Panc1 (cell line): Measurements from ENCODE around the gene EFL1.

Source experiments
- POLR2AphosphoS5 ChIP-seq: IDR thresholded peaks from 2 replicates; pipeline ENCODE4 v1.6.1; 2012; ENCODE audit warnings: mild to moderate bottlenecking, low read depth, low read length, moderate library complexity
- SIN3A ChIP-seq: IDR thresholded peaks from 2 replicates; pipeline ENCODE4 v1.6.1; 2012; ENCODE audit warnings: low read depth, mild to moderate bottlenecking, low read length, moderate library complexity, borderline replicate concordance; ENCODE audit not compliant: insufficient read depth
- TF ChIP-seq, protein P1 (sequence below): fragments of 450-650 bp; IDR thresholded peaks from 2 replicates; pipeline ENCODE4 v1.5.1; 2017; ENCODE audit warnings: mild to moderate bottlenecking
- TF ChIP-seq, protein P2 (sequence below), 2 experiments: IDR thresholded peaks; 2 replicates each; pipeline ENCODE4 v1.6.1; 2011 to 2012; ENCODE audit warnings: low read depth in 2 of 2, control low read depth in 1 of 2, low read length in 1 of 2, mild to moderate bottlenecking in 1 of 2, moderate library complexity in 1 of 2; ENCODE audit not compliant: insufficient read depth in 1 of 2

DNA sequence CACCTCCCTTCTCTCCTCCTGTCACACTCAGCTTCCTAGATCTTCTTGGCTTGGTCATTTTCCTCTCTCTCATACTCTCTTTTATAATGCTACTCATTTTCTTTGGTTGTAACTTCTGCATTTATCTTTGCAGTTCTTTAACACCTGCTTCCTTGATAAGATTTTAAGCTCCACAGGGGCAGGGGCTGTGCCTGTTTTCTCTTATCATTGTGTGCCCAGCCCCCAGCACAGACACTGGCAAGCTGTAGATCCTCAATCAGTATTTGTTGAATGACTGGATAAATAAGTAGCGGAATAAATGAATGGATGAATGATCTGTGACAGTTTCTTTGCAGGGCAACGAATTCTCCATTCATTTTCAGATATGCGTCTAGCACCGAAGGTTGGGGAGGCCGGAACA lies 152.4 kb downstream of the EFL1 start:
- TF ChIP-seq POLR2AphosphoS5 (no peak), SIN3A (no peak)
- TF ChIP-seq, protein P1, sequence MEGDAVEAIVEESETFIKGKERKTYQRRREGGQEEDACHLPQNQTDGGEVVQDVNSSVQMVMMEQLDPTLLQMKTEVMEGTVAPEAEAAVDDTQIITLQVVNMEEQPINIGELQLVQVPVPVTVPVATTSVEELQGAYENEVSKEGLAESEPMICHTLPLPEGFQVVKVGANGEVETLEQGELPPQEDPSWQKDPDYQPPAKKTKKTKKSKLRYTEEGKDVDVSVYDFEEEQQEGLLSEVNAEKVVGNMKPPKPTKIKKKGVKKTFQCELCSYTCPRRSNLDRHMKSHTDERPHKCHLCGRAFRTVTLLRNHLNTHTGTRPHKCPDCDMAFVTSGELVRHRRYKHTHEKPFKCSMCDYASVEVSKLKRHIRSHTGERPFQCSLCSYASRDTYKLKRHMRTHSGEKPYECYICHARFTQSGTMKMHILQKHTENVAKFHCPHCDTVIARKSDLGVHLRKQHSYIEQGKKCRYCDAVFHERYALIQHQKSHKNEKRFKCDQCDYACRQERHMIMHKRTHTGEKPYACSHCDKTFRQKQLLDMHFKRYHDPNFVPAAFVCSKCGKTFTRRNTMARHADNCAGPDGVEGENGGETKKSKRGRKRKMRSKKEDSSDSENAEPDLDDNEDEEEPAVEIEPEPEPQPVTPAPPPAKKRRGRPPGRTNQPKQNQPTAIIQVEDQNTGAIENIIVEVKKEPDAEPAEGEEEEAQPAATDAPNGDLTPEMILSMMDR: no peak
- TF ChIP-seq, protein P2, sequence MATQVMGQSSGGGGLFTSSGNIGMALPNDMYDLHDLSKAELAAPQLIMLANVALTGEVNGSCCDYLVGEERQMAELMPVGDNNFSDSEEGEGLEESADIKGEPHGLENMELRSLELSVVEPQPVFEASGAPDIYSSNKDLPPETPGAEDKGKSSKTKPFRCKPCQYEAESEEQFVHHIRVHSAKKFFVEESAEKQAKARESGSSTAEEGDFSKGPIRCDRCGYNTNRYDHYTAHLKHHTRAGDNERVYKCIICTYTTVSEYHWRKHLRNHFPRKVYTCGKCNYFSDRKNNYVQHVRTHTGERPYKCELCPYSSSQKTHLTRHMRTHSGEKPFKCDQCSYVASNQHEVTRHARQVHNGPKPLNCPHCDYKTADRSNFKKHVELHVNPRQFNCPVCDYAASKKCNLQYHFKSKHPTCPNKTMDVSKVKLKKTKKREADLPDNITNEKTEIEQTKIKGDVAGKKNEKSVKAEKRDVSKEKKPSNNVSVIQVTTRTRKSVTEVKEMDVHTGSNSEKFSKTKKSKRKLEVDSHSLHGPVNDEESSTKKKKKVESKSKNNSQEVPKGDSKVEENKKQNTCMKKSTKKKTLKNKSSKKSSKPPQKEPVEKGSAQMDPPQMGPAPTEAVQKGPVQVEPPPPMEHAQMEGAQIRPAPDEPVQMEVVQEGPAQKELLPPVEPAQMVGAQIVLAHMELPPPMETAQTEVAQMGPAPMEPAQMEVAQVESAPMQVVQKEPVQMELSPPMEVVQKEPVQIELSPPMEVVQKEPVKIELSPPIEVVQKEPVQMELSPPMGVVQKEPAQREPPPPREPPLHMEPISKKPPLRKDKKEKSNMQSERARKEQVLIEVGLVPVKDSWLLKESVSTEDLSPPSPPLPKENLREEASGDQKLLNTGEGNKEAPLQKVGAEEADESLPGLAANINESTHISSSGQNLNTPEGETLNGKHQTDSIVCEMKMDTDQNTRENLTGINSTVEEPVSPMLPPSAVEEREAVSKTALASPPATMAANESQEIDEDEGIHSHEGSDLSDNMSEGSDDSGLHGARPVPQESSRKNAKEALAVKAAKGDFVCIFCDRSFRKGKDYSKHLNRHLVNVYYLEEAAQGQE (IDR thresholded peaks at IDR 0.05; ENCODE audit: insufficient read depth in 1 of 2, low read depth in 2 of 2, low read length in 1 of 2): no peak
